ENCODE measurements around the gene CNEP1R1.

DNA sequence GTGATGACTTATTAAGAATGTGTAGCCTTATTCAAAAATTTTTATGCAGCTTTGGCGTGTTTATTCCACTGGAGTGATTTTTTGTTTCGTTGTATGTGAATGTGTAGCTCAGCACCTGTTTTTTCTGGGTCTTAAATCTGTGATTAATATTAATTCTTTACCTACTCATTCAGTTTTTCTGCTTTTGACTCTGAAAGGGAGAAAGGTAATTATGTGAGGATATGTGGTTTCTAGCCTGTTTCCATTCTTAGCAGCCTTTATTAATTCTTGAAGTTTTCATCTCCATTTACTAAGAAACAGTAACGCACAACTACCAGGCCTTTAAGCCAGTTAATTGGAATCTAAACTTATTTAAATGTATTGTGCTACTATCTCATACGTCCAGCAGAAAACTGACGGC is 47.7 kb downstream of the CNEP1R1 start:
- TF ChIP-seq, protein P1, sequence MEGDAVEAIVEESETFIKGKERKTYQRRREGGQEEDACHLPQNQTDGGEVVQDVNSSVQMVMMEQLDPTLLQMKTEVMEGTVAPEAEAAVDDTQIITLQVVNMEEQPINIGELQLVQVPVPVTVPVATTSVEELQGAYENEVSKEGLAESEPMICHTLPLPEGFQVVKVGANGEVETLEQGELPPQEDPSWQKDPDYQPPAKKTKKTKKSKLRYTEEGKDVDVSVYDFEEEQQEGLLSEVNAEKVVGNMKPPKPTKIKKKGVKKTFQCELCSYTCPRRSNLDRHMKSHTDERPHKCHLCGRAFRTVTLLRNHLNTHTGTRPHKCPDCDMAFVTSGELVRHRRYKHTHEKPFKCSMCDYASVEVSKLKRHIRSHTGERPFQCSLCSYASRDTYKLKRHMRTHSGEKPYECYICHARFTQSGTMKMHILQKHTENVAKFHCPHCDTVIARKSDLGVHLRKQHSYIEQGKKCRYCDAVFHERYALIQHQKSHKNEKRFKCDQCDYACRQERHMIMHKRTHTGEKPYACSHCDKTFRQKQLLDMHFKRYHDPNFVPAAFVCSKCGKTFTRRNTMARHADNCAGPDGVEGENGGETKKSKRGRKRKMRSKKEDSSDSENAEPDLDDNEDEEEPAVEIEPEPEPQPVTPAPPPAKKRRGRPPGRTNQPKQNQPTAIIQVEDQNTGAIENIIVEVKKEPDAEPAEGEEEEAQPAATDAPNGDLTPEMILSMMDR (IDR thresholded peaks at IDR 0.05; ENCODE audit: poor library complexity, severe bottlenecking) = no peak
- no peak for TF ChIP-seq RAD21 (conservative IDR thresholded peaks at IDR 0.05)
- TF ChIP-seq, protein P2, sequence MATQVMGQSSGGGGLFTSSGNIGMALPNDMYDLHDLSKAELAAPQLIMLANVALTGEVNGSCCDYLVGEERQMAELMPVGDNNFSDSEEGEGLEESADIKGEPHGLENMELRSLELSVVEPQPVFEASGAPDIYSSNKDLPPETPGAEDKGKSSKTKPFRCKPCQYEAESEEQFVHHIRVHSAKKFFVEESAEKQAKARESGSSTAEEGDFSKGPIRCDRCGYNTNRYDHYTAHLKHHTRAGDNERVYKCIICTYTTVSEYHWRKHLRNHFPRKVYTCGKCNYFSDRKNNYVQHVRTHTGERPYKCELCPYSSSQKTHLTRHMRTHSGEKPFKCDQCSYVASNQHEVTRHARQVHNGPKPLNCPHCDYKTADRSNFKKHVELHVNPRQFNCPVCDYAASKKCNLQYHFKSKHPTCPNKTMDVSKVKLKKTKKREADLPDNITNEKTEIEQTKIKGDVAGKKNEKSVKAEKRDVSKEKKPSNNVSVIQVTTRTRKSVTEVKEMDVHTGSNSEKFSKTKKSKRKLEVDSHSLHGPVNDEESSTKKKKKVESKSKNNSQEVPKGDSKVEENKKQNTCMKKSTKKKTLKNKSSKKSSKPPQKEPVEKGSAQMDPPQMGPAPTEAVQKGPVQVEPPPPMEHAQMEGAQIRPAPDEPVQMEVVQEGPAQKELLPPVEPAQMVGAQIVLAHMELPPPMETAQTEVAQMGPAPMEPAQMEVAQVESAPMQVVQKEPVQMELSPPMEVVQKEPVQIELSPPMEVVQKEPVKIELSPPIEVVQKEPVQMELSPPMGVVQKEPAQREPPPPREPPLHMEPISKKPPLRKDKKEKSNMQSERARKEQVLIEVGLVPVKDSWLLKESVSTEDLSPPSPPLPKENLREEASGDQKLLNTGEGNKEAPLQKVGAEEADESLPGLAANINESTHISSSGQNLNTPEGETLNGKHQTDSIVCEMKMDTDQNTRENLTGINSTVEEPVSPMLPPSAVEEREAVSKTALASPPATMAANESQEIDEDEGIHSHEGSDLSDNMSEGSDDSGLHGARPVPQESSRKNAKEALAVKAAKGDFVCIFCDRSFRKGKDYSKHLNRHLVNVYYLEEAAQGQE (IDR thresholded peaks at IDR 0.05; ENCODE audit: borderline replicate concordance) = no peak
- TF ChIP-seq SMC3 (conservative IDR thresholded peaks at IDR 0.05; ENCODE audit: poor library complexity) = no peak
- no peak for TF ChIP-seq EP300 (conservative IDR thresholded peaks at IDR 0.05; ENCODE audit: poor library complexity, severe bottlenecking)
- no peak for TF ChIP-seq EZH2 (IDR thresholded peaks at IDR 0.05; ENCODE audit: borderline replicate concordance, insufficient read depth, low read length, poor library complexity, severe bottlenecking)
- no peak for TF ChIP-seq POLR2AphosphoS5 (IDR thresholded peaks at IDR 0.05)
- no peak for TF ChIP-seq TAF1 (IDR thresholded peaks at IDR 0.05; ENCODE audit: low read depth)
- TF ChIP-seq MXI1 (conservative IDR thresholded peaks at IDR 0.05; ENCODE audit: poor library complexity, severe bottlenecking) = no peak

All from neural cell (in vitro differentiated cells).